Measurements from ENCODE around the gene CARNS1.
A peak's percentile ranks its signal among the peaks of the same experiment; 100 is the strongest.

Gene CARNS1

DNA sequence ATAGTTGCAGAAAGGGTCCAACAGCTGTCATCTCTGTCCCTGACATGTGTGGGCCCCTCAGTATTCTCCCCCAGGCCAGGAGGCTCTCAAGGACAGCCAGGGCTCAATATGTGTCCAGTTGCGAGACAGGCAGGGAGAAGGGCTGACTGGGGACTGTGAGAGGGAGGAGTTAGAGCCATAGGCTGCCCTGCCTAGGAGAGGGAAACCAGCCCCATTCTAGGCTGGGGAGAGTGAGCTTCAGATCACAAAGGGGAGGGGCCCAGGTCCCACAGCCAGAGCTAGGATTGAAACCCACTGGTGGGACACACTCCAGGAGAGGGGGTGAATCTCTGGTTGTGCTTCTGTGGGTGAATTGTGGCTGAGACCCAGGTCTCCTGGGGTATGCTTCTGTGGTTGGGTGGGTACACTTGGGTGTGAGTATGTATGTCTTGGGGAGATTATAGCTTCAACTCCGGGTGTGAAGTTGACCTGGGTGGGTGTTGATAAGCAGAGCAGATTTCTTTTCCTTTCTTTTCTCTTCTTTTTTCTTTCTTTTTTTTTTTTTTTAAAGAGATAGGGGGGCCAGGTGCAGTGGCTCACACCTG, 2.1 kb upstream of the CARNS1 start:
- peaks cover 61% of the 10 kb centered on the region for H3K27me3 ChIP-seq
- TF ChIP-seq, protein P1, sequence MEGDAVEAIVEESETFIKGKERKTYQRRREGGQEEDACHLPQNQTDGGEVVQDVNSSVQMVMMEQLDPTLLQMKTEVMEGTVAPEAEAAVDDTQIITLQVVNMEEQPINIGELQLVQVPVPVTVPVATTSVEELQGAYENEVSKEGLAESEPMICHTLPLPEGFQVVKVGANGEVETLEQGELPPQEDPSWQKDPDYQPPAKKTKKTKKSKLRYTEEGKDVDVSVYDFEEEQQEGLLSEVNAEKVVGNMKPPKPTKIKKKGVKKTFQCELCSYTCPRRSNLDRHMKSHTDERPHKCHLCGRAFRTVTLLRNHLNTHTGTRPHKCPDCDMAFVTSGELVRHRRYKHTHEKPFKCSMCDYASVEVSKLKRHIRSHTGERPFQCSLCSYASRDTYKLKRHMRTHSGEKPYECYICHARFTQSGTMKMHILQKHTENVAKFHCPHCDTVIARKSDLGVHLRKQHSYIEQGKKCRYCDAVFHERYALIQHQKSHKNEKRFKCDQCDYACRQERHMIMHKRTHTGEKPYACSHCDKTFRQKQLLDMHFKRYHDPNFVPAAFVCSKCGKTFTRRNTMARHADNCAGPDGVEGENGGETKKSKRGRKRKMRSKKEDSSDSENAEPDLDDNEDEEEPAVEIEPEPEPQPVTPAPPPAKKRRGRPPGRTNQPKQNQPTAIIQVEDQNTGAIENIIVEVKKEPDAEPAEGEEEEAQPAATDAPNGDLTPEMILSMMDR (IDR thresholded peaks at IDR 0.05): no peak
- H3K9me3 ChIP-seq: no peaks in the 10 kb centered on the region
- H3K27ac ChIP-seq: no peak overlapping the region
- H3K36me3 ChIP-seq: peaks cover 29% of the 10 kb centered on the region
- H3K4me1 ChIP-seq (ENCODE audit: control insufficient read depth in 1 of 2, insufficient read depth in 1 of 2, low read depth in 1 of 2, low read length in 1 of 2): peaks cover 25 to 42% of the 10 kb centered on the region in 2 experiments
- no peak overlapping the region for H3K4me3 ChIP-seq (ENCODE audit: low read depth in 1 of 2, low read length in 1 of 2)

DNA sequence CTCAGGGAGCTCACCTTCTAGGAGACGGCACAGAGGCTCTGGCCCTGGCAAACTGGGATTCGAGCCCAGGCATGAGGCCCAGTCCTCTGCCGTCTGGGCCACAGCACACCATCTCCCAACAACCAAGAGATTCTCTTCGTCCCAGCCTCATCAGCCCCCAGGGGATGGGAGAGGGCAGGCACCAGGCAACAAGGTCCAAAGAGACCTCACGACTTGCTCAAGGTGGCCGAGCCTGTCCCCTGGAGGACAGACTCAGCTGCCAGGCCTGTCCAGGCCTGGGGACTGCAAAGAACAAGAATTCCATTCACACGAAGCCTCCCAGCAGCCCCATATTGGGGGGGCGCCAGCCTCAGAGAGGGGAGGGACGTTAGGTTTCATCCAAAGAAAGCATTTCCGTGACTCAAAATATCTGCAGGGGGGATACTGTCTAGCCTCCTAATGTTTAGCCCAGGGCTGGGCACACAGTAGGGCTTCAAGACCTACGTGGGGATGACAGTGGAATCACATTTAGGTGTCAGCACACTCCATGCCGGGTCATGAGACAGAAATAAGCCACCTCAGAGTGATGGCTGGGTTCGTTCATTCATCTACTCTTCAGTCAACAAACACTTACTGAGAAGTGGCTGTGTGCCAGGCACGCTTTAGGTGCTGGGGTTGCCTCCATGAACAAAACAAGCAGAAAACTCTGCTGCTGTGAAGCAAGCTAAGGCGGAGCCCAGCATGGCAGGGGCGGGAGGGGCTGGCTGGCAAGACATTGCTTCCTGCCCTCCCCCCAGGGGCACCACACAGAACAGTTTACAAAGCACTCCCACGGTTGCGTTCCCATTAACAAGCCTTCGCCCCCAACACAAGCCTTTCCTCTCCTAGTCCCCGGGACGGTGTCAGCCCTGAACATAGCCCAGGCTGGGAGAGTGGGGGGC, 1.2 kb downstream of the CARNS1 start:
- Histone ChIP-seq H3K27ac (no peak overlapping the region), H3K27me3 (peaks cover 79% of the 10 kb centered on the region), H3K9me3 (no peaks in the 10 kb centered on the region), H3K4me3 (ENCODE audit: low read depth in 1 of 2, low read length in 1 of 2) (no peak overlapping the region), H3K36me3 (no peaks in the 10 kb centered on the region), H3K4me1 (ENCODE audit: control insufficient read depth in 1 of 2, insufficient read depth in 1 of 2, low read depth in 1 of 2, low read length in 1 of 2) (peaks cover 24 to 49% of the 10 kb centered on the region in 2 experiments)
- TF ChIP-seq, protein P1 (IDR thresholded peaks at IDR 0.05): no peak

DNA sequence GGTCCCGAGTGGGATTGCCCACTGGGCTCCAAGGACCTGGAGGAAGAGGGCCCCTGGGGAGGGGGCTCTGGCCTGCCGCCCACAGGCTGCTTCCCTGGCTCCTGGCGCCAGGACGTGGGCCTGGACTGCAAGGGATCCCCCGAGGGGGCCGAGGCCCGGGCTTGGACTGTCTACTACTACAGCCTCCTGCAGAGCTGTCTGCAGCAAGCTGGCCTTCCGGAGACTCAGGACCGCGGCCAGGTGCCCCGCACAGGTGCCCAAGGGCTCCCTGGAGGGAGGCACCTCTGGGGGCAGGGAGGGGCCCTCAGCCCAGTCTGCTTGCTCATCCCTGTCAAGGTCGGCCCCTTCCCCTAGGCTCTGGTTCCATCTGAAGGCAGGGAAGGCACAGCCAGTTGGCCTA, 1.9 kb downstream of the CARNS1 start:
- Histone ChIP-seq H3K9me3 (no peaks in the 10 kb centered on the region), H3K27ac (no peak overlapping the region), H3K4me3 (ENCODE audit: low read depth in 1 of 2, low read length in 1 of 2) (no peak overlapping the region), H3K36me3 (no peaks in the 10 kb centered on the region), H3K4me1 (ENCODE audit: control insufficient read depth in 1 of 2, insufficient read depth in 1 of 2, low read depth in 1 of 2, low read length in 1 of 2) (peaks cover 24 to 49% of the 10 kb centered on the region in 2 experiments), H3K27me3 (peaks cover 78% of the 10 kb centered on the region)
- TF ChIP-seq, protein P1 (IDR thresholded peaks at IDR 0.05): no peak

DNA sequence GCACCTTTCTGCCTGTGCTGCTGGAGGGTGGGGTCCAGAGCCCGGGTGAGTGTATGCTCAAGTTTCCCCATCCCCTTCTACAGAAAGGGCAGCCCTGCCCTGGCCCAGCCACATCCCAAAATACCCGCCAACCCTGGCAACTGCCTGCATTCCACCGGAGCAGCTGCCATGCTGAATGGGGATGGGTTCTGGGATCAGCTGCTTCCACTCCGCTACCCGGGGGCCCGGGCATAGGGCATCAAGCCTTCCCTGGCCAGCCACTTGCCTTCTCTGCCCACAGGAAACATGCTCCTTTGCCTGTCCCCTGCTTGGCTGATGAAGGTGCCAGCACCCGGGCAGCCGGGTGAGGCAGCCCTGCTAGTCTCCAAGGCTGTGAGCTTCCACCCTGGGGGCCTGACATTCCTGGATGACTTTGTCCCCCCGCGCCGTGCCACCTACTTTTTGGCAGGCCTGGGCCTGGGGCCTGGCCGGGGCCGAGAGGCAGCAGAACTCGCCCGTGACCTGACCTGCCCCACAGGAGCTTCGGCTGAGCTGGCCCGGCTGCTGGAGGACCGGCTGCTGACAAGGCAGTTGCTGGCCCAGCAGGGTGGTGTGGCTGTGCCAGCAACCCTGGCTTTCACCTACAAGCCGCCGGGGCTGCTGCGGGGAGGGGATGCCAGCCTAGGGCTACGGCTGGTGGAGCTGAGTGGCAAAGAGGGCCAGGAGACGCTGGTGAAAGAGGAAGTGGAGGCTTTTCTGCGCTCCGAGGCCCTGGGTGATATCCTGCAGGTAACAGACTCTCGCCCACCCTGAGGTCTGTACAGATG, 3.2 kb downstream of the CARNS1 start:
- H3K4me1 ChIP-seq (ENCODE audit: control insufficient read depth in 1 of 2, insufficient read depth in 1 of 2, low read depth in 1 of 2, low read length in 1 of 2): peaks cover 24 to 49% of the 10 kb centered on the region in 2 experiments
- H3K27me3 ChIP-seq: peaks cover 65% of the 10 kb centered on the region
- no peaks in the 10 kb centered on the region for H3K9me3 ChIP-seq
- H3K4me3 ChIP-seq (ENCODE audit: low read depth in 1 of 2, low read length in 1 of 2): peak overlapping the region in 1 of 2 experiments; percentile 30
- TF ChIP-seq, protein P1 (IDR thresholded peaks at IDR 0.05): no peak
- no peak overlapping the region for H3K27ac ChIP-seq
- no peaks in the 10 kb centered on the region for H3K36me3 ChIP-seq

DNA sequence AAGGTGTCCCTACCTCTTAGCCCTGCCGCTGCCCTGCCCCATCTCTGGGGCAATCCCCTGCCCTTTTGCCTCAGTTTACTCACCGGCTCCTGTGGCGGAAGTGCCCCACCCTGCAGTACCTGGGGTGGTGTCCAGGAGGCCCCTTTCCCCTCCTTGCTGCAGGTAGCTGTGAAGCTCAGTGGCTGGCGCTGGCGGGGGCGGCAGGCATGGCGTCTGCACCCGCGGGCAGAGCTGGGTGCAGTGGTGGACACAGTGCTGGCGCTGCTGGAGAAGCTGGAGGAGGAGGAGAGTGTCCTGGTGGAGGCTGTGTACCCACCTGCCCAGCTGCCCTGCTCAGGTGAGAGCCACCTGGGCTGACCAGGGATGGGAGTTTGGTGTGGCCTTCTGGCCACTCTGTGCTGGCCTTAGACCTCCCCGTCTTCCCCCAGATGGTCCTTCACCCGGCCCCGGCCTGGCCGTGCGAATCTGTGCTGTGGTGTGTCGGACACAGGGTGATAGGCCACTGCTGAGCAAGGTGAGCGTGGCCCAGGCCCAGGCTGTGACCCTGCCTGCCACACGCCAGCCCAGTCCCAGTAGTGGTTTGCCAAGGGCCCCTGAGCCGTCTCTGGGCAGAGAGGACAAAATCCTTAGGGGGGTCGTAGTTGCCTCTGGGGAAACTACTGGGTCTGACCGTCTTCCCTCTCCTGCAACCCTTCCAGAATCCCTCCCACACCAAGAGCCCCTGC, 4.0 kb downstream of the CARNS1 start:
- H3K27ac ChIP-seq: no peak overlapping the region
- H3K27me3 ChIP-seq: peaks cover 57% of the 10 kb centered on the region
- no peaks in the 10 kb centered on the region for H3K9me3 ChIP-seq
- H3K36me3 ChIP-seq: no peaks in the 10 kb centered on the region
- TF ChIP-seq, protein P1 (IDR thresholded peaks at IDR 0.05): no peak
- peak overlapping the region in 1 of 2 experiments; percentile 64 for H3K4me3 ChIP-seq (ENCODE audit: low read depth in 1 of 2, low read length in 1 of 2)
- H3K4me1 ChIP-seq (ENCODE audit: control insufficient read depth in 1 of 2, insufficient read depth in 1 of 2, low read depth in 1 of 2, low read length in 1 of 2): peaks cover 24 to 49% of the 10 kb centered on the region in 2 experiments
